H1 (cell line): ENCODE data around the gene TPSAB1. TPM values are rescaled to one million over a fixed set of nuclear protein-coding genes. Genes with fewer than 3 reads are reported as not detected.

ENCODE experiments used
- CTCF ChIA-PET: fragments of 300-600 bp; sonication (Branson Sonifier 250); formaldehyde crosslinking; loops from one replicate; lab custom pipeline; 2021; ENCODE audit not compliant: partially characterized antibody; lab: Charles Lee
- POLR2A ChIA-PET: fragments of 300-600 bp; sonication (Branson Sonifier 250); formaldehyde crosslinking; loops from one replicate; lab custom pipeline; 2021; ENCODE audit warnings: inconsistent platforms; ENCODE audit not compliant: partially characterized antibody; lab: Charles Lee
- DNase-seq, 2 experiments: peaks; one replicate each; pipeline versions ENCODE4 v3.0.0 to v3.0.0-alpha.2; 2010 to 2022; ENCODE audit warnings: low spot score in 2 of 2, low read depth in 1 of 2, mixed read lengths in 1 of 2
- FAIRE-seq: peaks from 2 replicates; lab custom pipeline; 2011; peaks lifted over from hg19 to GRCh38; lab: Jason Lieb, UNC
- H2AFZ ChIP-seq: 2 replicates; pipeline ENCODE4 v1.8.1; 2012; ENCODE audit warnings: low read length, inconsistent platforms
- H2AK5ac ChIP-seq: 2 replicates; pipeline ENCODE4 v1.6.1; 2013; ENCODE audit warnings: low read depth, low read length
- H2BK120ac ChIP-seq: replicated peaks from 2 replicates; pipeline ENCODE3; 2013; ENCODE audit warnings: low read depth, low read length, inconsistent platforms
- H2BK12ac ChIP-seq: 2 replicates; pipeline ENCODE4 v1.6.1; 2013; ENCODE audit warnings: low read depth, low read length
- H2BK15ac ChIP-seq: 2 replicates; pipeline ENCODE4 v1.6.1; 2013; ENCODE audit warnings: low read length
- H2BK20ac ChIP-seq: 2 replicates; pipeline ENCODE4 v1.6.1; 2013; ENCODE audit warnings: low read length
- H2BK5ac ChIP-seq: 2 replicates; pipeline ENCODE4 v1.6.1; 2013; ENCODE audit warnings: low read depth, low read length
- H3K14ac ChIP-seq: 2 replicates; pipeline ENCODE4 v1.6.1; 2013; ENCODE audit warnings: inconsistent platforms; ENCODE audit not compliant: insufficient read length
- H3K18ac ChIP-seq: 2 replicates; pipeline ENCODE4 v1.6.1; 2013; ENCODE audit warnings: low read length; ENCODE audit errors: extremely low read depth
- H3K23ac ChIP-seq: 2 replicates; pipeline ENCODE4 v1.6.1; 2013; ENCODE audit warnings: inconsistent platforms; ENCODE audit not compliant: insufficient read length
- H3K23me2 ChIP-seq: 2 replicates; pipeline ENCODE4 v1.6.1; 2013; ENCODE audit warnings: low read depth, low read length
- H3K27ac ChIP-seq: 2 replicates; pipeline ENCODE4 v1.6.1; 2011; ENCODE audit warnings: low read depth, low read length, inconsistent platforms
- H3K27me3 ChIP-seq, 4 experiments: replicated peaks in 1 of 4; 1 replicate in 1 of 4; 2 replicates in 3 of 4; pipeline versions ENCODE4 v1.6.1 to v1.8.1; 2011 to 2013; ENCODE audit warnings: low read length in 3 of 4, mild to moderate bottlenecking in 3 of 4, inconsistent platforms in 2 of 4, mixed read lengths in 2 of 4, moderate library complexity in 1 of 4; ENCODE audit not compliant: control insufficient read depth in 3 of 4, insufficient read depth in 3 of 4; ENCODE audit errors: extremely low read depth in 1 of 4
- H3K36me3 ChIP-seq, 4 experiments: 2 replicates each; pipeline versions ENCODE4 v1.6.1 to v1.8.1; 2011 to 2013; ENCODE audit warnings: mild to moderate bottlenecking in 4 of 4, low read length in 3 of 4, moderate library complexity in 2 of 4, control low read depth in 1 of 4, inconsistent platforms in 1 of 4; ENCODE audit not compliant: insufficient read depth in 4 of 4, control insufficient read depth in 2 of 4
- H3K4ac ChIP-seq: replicated peaks from 2 replicates; pipeline ENCODE3; 2013; ENCODE audit warnings: low read length, low read depth, mixed read lengths, inconsistent platforms; ENCODE audit not compliant: insufficient read length
- H3K4me1 ChIP-seq, 4 experiments: replicated peaks in 1 of 4; 1 replicate in 1 of 4; 2 replicates in 3 of 4; pipeline versions ENCODE4 v1.6.1 to v1.8.1; 2011 to 2013; ENCODE audit warnings: low read length in 3 of 4, inconsistent platforms in 2 of 4, mixed read lengths in 1 of 4; ENCODE audit not compliant: insufficient read depth in 4 of 4, control insufficient read depth in 3 of 4
- H3K4me2 ChIP-seq, 2 experiments: 2 replicates each; pipeline versions ENCODE4 v1.6.1 to v1.8.1; 2011 to 2013; ENCODE audit warnings: low read depth in 2 of 2, low read length in 2 of 2, control low read depth in 1 of 2, inconsistent platforms in 1 of 2, mild to moderate bottlenecking in 1 of 2; ENCODE audit not compliant: insufficient read depth in 1 of 2
- H3K4me3 ChIP-seq, 4 experiments: fragments of 200-600, 300-600 bp in 1 of 4; sonication (generic), shearing (Covaris generic), sonication (Bioruptor Twin) in 1 of 4; 2 replicates each; pipeline versions ENCODE4 v1.5.1 to v1.8.1; 2011 to 2016; ENCODE audit warnings: low read length in 4 of 4, low read depth in 3 of 4, control low read depth in 2 of 4, inconsistent platforms in 2 of 4, mild to moderate bottlenecking in 2 of 4, mixed read lengths in 1 of 4, moderate library complexity in 1 of 4; ENCODE audit not compliant: insufficient read depth in 2 of 4; ENCODE audit errors: extremely low read depth in 1 of 4
- H3K56ac ChIP-seq: replicated peaks from 2 replicates; pipeline ENCODE3; 2013; ENCODE audit warnings: low read depth, mild to moderate bottlenecking, mixed read lengths, low read length, inconsistent platforms; ENCODE audit not compliant: insufficient read length
- H3K79me1 ChIP-seq: 2 replicates; pipeline ENCODE4 v1.6.1; 2013; ENCODE audit warnings: low read depth, low read length, control low read depth
- H3K79me2 ChIP-seq, 2 experiments: 2 replicates each; pipeline versions ENCODE4 v1.6.1 to v1.8.1; 2012 to 2013; ENCODE audit warnings: low read length in 2 of 2, mild to moderate bottlenecking in 2 of 2, inconsistent platforms in 1 of 2; ENCODE audit not compliant: insufficient read depth in 2 of 2, control insufficient read depth in 1 of 2
- H3K9ac ChIP-seq, 4 experiments: replicated peaks in 1 of 4; 1 replicate in 1 of 4; 2 replicates in 3 of 4; pipeline versions ENCODE4 v1.6.1 to v1.8.1; 2011 to 2013; ENCODE audit warnings: low read depth in 3 of 4, low read length in 3 of 4, control low read depth in 2 of 4, mild to moderate bottlenecking in 2 of 4, moderate library complexity in 2 of 4, inconsistent platforms in 1 of 4; ENCODE audit errors: extremely low read depth in 1 of 4
- H3K9me3 ChIP-seq, 2 experiments: 2 replicates each; pipeline versions ENCODE4 v1.6.1 to v1.8.1; 2012 to 2013; ENCODE audit warnings: mild to moderate bottlenecking in 2 of 2, moderate library complexity in 2 of 2, control low read depth in 1 of 2, inconsistent platforms in 1 of 2, low read depth in 1 of 2, low read length in 1 of 2, mixed read lengths in 1 of 2; ENCODE audit not compliant: insufficient read depth in 2 of 2
- H4K20me1 ChIP-seq, 2 experiments: replicated peaks in 1 of 2; 2 replicates each; pipeline versions ENCODE3 to v1.8.1; 2011 to 2013; ENCODE audit warnings: inconsistent platforms in 2 of 2, low read length in 2 of 2, mild to moderate bottlenecking in 1 of 2; ENCODE audit not compliant: insufficient read depth in 2 of 2, control insufficient read depth in 1 of 2
- H4K5ac ChIP-seq: 2 replicates; pipeline ENCODE4 v1.6.1; 2013; ENCODE audit warnings: low read length, low read depth, mixed read lengths, inconsistent platforms; ENCODE audit not compliant: insufficient read length
- H4K8ac ChIP-seq: 2 replicates; pipeline ENCODE4 v1.8.0; 2013; ENCODE audit warnings: mild to moderate bottlenecking, moderate library complexity, low read length, inconsistent platforms; ENCODE audit not compliant: insufficient read depth; ENCODE audit errors: extremely low read depth
- H4K91ac ChIP-seq: replicated peaks from 2 replicates; pipeline ENCODE3; 2013; ENCODE audit warnings: low read length, mixed read lengths, inconsistent platforms; ENCODE audit not compliant: insufficient read length
- BCL11A ChIP-seq, 2 experiments: IDR thresholded peaks; one replicate each; pipeline ENCODE4 v1.6.1; 2011; ENCODE audit warnings: low read depth in 2 of 2, low read length in 2 of 2, mild to moderate bottlenecking in 2 of 2
- FOSL1 ChIP-seq: IDR thresholded peaks from 2 replicates; pipeline ENCODE4 v1.6.1; 2011; ENCODE audit warnings: mild to moderate bottlenecking, low read depth, low read length, moderate library complexity; ENCODE audit not compliant: insufficient read depth
- KDM4A ChIP-seq: IDR thresholded peaks from one replicate; pipeline ENCODE4 v1.7.1; 2012; ENCODE audit warnings: low read depth, mild to moderate bottlenecking, moderate library complexity, low read length, inconsistent platforms; ENCODE audit not compliant: severe bottlenecking
- MAFK ChIP-seq: IDR thresholded peaks from 2 replicates; pipeline ENCODE4 v1.6.1; 2012; ENCODE audit warnings: low read depth, mild to moderate bottlenecking, improper control_type of control experiment, low read length
- POLR2AphosphoS5 ChIP-seq: IDR thresholded peaks from 2 replicates; pipeline ENCODE4 v1.6.1; 2011; ENCODE audit warnings: low read depth, low read length
- SIN3A ChIP-seq, 2 experiments: IDR thresholded peaks in 1 of 2; conservative IDR thresholded peaks in 1 of 2; 2 replicates each; pipeline ENCODE4 v1.6.1; 2011 to 2012; ENCODE audit warnings: low read length in 2 of 2, improper control_type of control experiment in 1 of 2, low read depth in 1 of 2, mild to moderate bottlenecking in 1 of 2
- SIRT6 ChIP-seq: IDR thresholded peaks from one replicate; pipeline ENCODE4 v1.7.1; 2012; ENCODE audit warnings: low read length, inconsistent platforms
- SIX5 ChIP-seq: IDR thresholded peaks from 2 replicates; pipeline ENCODE4 v1.6.1; 2011; ENCODE audit warnings: mild to moderate bottlenecking, low read depth, low read length
- TAF1 ChIP-seq: IDR thresholded peaks from 2 replicates; pipeline ENCODE4 v1.6.1; 2011; ENCODE audit warnings: mild to moderate bottlenecking, low read depth, low read length
- TEAD4 ChIP-seq: IDR thresholded peaks from 2 replicates; pipeline ENCODE4 v1.6.1; 2012; ENCODE audit warnings: low read depth, low read length, inconsistent platforms, mixed read lengths
- WGBS, 2 experiments: shearing (Covaris generic) in 1 of 2; methylation state at CpG; one replicate each; pipeline versions ENCODE4 v1.1.6 to v1.1.7; 2013 to 2015; ENCODE audit warnings: low lambda C conversion rate in 2 of 2, mixed read lengths in 2 of 2, inconsistent platforms in 1 of 2, low coverage in 1 of 2, missing lambda C conversion rate in 1 of 2; ENCODE audit not compliant: insufficient replicate concordance in 2 of 2, insufficient coverage in 1 of 2, insufficient read length in 1 of 2; ENCODE audit errors: extremely low coverage in 1 of 2, missing lambda C conversion rate in 1 of 2; 5-methylcytosine and 5-hydroxymethylcytosine counted together
- polyA plus RNA-seq, 7 experiments: library from polyadenylated mRNA; depleted of rRNA in 3 of 7; stranded (reverse) in 5 of 7; unstranded in 2 of 7; fragments of >200 nt in 5 of 7; fragments of 200-250 nt in 2 of 7; gene quantifications; 1 replicate in 5 of 7; 2 replicates in 1 of 7; 4 replicates in 1 of 7; pipeline versions ENCODE4 v1.2.1 to v1.2.3, GENCODE V29; 2011 to 2013; ENCODE audit warnings: missing spikeins in 2 of 7, mixed read lengths in 2 of 7
- total RNA-seq: library from RNA; stranded (reverse); fragmentation: NEBNext Ultra II Directional; extraction: Animal tissue kit (Norgen Biotek cat#: 25700); gene quantifications from 2 replicates; pipeline ENCODE4 v1.2.1, GENCODE V29; 2021
- TF ChIP-seq, protein P1 (sequence below), 3 experiments: IDR thresholded peaks; 1 replicate in 2 of 3; 2 replicates in 1 of 3; pipeline versions ENCODE4 v1.5.1 to v1.6.1; 2011; ENCODE audit warnings: low read length in 3 of 3, mild to moderate bottlenecking in 3 of 3, inconsistent platforms in 2 of 3, low read depth in 1 of 3, moderate library complexity in 1 of 3; ENCODE audit not compliant: insufficient read depth in 1 of 3; ENCODE audit errors: control extremely low read depth in 1 of 3

The TPSAB1 gene
- total and polyA plus RNA-seq, 2 of the 8 experiments (the other 6 are each of a cell fraction or from before 2014, with no cell fraction given), result 0.09 TPM; not detected in 1

DNA sequence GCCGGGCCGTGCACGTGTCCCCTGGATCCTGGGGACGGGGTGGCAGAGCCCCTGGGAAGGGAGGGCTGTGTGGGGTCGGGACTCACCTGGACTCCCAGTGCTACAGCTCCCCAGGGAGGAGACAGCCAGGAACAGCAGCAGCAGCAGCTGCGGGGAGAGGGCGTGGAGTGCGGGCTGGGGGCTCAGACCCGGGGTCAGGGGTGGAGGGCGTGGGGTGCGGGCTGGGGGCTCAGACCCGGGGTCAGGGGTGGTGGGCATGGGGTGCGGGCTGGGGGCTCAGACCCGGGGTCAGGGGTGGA, 36.0 kb downstream of the TPSAB1 start:
- Histone ChIP-seq H2AK5ac (no peak overlapping the region), H2BK120ac (no peak overlapping the region), H2BK12ac (no peak overlapping the region), H2BK5ac (no peak overlapping the region), H3K4me1 (peaks cover 0 to 11% (median 6%) of the 10 kb centered on the region in 4 experiments; a peak in 6 of 7 replicates), H4K5ac (no peak overlapping the region), H3K23ac (no peak overlapping the region), H2BK20ac (no peak overlapping the region), H2BK15ac (no peak overlapping the region), H3K4me3 (no peak overlapping the region), H3K56ac (no peak overlapping the region), H3K4me2 (no peak overlapping the region), H3K27ac (no peak overlapping the region), H3K27me3 (0 out of 7 replicates have a peak, but pooled peaks cover 0 to under 1% (median 0%) of the 10 kb centered on the region in 4 experiments), H3K9ac (no peak overlapping the region), H3K14ac (no peak overlapping the region), H3K79me1 (no peaks in the 10 kb centered on the region), H4K91ac (no peak overlapping the region), H3K79me2 (no peaks in the 10 kb centered on the region), H4K8ac (no peak overlapping the region), H4K20me1 (peaks cover 0 to 2% of the 10 kb centered on the region in 2 experiments), H3K36me3 (no peaks in the 10 kb centered on the region), H3K18ac (no peak overlapping the region; the same call in 1 of the 2 replicates), H3K9me3 (no peaks in the 10 kb centered on the region), H3K23me2 (peaks cover 3% of the 10 kb centered on the region; the same call in 1 of the 2 replicates), H2AFZ (no peak overlapping the region), H3K4ac (no peak overlapping the region)
- CTCF ChIA-PET, result interaction anchor here (1.7 kb wide), 1 partner anchor 10 kb away, joined by 5 read pairs; no protein-coding TSS in a partner anchor
- FAIRE-seq, result no peak
- WGBS, 2 experiments, result no CpG with 5 or more reads among the region's 14 CpGs
- no peak for DNase-seq
- POLR2A ChIA-PET, result interaction anchor here (1.0 to 1.5 kb wide), 4 partner anchors 11 to 41 kb away, joined by 3 read pairs; partner anchors contain the start of gene UBE2I
- TF ChIP-seq TAF1, result no peak
- no peak for TF ChIP-seq MAFK
- TF ChIP-seq BCL11A (IDR thresholded peaks at IDR 0.05; ENCODE audit: low read depth in 2 of 2, low read length in 2 of 2), result no peak
- TF ChIP-seq, protein P1, sequence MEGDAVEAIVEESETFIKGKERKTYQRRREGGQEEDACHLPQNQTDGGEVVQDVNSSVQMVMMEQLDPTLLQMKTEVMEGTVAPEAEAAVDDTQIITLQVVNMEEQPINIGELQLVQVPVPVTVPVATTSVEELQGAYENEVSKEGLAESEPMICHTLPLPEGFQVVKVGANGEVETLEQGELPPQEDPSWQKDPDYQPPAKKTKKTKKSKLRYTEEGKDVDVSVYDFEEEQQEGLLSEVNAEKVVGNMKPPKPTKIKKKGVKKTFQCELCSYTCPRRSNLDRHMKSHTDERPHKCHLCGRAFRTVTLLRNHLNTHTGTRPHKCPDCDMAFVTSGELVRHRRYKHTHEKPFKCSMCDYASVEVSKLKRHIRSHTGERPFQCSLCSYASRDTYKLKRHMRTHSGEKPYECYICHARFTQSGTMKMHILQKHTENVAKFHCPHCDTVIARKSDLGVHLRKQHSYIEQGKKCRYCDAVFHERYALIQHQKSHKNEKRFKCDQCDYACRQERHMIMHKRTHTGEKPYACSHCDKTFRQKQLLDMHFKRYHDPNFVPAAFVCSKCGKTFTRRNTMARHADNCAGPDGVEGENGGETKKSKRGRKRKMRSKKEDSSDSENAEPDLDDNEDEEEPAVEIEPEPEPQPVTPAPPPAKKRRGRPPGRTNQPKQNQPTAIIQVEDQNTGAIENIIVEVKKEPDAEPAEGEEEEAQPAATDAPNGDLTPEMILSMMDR (IDR thresholded peaks at IDR 0.05; ENCODE audit: control extremely low read depth in 1 of 3, insufficient read depth in 1 of 3, low read depth in 1 of 3, low read length in 3 of 3), result no peak
- TF ChIP-seq POLR2AphosphoS5, result no peak
- no peak for TF ChIP-seq KDM4A
- no peak for TF ChIP-seq TEAD4
- TF ChIP-seq FOSL1, result no peak
- no peak for TF ChIP-seq SIX5
- TF ChIP-seq SIRT6, result no peak
- no peak for TF ChIP-seq SIN3A (conservative IDR thresholded peaks at IDR 0.05 in 1 of 2, IDR thresholded peaks at IDR 0.05 in 1 of 2; ENCODE audit: low read depth in 1 of 2, low read length in 2 of 2)
